Neural cell (in vitro differentiated cells): ENCODE results near the gene EML4.

Experiments used
- EP300 ChIP-seq: fragments of 450-650 bp; conservative IDR thresholded peaks from 2 replicates; pipeline ENCODE4 v1.6.1; 2014; ENCODE audit warnings: antibody characterized with exemption, mild to moderate bottlenecking, moderate library complexity; ENCODE audit not compliant: poor library complexity, severe bottlenecking
- EZH2 ChIP-seq: fragments of 200-600, 300-800 bp; shearing (Covaris generic), sonication (generic); IDR thresholded peaks from 2 replicates; pipeline ENCODE4 v1.6.1; 2014; ENCODE audit warnings: antibody characterized with exemption, low read length, borderline replicate concordance, mild to moderate bottlenecking; ENCODE audit not compliant: insufficient read depth, poor library complexity, severe bottlenecking
- MXI1 ChIP-seq: fragments of 450-650 bp; conservative IDR thresholded peaks from 2 replicates; pipeline ENCODE4 v1.6.1; 2014; ENCODE audit warnings: antibody characterized with exemption, mild to moderate bottlenecking; ENCODE audit not compliant: poor library complexity, severe bottlenecking
- POLR2AphosphoS5 ChIP-seq: IDR thresholded peaks from 2 replicates; pipeline ENCODE4 v1.6.1; 2012
- SMC3 ChIP-seq: fragments of 450-650 bp; conservative IDR thresholded peaks from 2 replicates; pipeline ENCODE4 v1.6.1; 2014; ENCODE audit warnings: antibody characterized with exemption, mild to moderate bottlenecking, moderate library complexity; ENCODE audit not compliant: poor library complexity
- TAF1 ChIP-seq: IDR thresholded peaks from 2 replicates; pipeline ENCODE4 v1.6.1; 2012; ENCODE audit warnings: low read depth
- TF ChIP-seq, protein P1 (sequence below): fragments of 450-650 bp; IDR thresholded peaks from 2 replicates; pipeline ENCODE4 v1.5.1; 2014; ENCODE audit warnings: antibody characterized with exemption, mild to moderate bottlenecking, moderate library complexity; ENCODE audit not compliant: poor library complexity, severe bottlenecking
- TF ChIP-seq, protein P2 (sequence below): IDR thresholded peaks from 2 replicates; pipeline ENCODE4 v1.6.1; 2012; ENCODE audit warnings: borderline replicate concordance

DNA sequence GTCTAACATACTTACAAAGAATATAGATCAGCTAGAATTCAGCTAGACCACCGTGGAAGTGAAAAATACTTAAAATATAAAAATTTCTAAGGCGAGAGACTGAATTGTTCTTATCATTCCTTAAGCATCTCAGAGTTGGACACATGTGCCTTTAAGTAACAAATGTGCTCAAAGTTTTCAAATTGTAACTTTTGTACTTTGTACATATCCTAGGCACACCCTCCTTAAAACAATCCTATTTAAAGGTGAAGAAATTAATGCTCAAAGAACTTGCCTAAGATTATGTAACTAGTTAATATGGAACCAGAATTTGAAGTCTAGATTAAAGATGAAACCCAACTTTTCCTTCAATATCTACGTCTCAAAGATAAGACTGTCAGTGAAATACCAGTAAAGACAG, 74.1 kb downstream of the EML4 start:
- TF ChIP-seq EP300: no peak
- TF ChIP-seq, protein P1, sequence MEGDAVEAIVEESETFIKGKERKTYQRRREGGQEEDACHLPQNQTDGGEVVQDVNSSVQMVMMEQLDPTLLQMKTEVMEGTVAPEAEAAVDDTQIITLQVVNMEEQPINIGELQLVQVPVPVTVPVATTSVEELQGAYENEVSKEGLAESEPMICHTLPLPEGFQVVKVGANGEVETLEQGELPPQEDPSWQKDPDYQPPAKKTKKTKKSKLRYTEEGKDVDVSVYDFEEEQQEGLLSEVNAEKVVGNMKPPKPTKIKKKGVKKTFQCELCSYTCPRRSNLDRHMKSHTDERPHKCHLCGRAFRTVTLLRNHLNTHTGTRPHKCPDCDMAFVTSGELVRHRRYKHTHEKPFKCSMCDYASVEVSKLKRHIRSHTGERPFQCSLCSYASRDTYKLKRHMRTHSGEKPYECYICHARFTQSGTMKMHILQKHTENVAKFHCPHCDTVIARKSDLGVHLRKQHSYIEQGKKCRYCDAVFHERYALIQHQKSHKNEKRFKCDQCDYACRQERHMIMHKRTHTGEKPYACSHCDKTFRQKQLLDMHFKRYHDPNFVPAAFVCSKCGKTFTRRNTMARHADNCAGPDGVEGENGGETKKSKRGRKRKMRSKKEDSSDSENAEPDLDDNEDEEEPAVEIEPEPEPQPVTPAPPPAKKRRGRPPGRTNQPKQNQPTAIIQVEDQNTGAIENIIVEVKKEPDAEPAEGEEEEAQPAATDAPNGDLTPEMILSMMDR: no peak
- TF ChIP-seq MXI1: no peak
- TF ChIP-seq, protein P2, sequence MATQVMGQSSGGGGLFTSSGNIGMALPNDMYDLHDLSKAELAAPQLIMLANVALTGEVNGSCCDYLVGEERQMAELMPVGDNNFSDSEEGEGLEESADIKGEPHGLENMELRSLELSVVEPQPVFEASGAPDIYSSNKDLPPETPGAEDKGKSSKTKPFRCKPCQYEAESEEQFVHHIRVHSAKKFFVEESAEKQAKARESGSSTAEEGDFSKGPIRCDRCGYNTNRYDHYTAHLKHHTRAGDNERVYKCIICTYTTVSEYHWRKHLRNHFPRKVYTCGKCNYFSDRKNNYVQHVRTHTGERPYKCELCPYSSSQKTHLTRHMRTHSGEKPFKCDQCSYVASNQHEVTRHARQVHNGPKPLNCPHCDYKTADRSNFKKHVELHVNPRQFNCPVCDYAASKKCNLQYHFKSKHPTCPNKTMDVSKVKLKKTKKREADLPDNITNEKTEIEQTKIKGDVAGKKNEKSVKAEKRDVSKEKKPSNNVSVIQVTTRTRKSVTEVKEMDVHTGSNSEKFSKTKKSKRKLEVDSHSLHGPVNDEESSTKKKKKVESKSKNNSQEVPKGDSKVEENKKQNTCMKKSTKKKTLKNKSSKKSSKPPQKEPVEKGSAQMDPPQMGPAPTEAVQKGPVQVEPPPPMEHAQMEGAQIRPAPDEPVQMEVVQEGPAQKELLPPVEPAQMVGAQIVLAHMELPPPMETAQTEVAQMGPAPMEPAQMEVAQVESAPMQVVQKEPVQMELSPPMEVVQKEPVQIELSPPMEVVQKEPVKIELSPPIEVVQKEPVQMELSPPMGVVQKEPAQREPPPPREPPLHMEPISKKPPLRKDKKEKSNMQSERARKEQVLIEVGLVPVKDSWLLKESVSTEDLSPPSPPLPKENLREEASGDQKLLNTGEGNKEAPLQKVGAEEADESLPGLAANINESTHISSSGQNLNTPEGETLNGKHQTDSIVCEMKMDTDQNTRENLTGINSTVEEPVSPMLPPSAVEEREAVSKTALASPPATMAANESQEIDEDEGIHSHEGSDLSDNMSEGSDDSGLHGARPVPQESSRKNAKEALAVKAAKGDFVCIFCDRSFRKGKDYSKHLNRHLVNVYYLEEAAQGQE: no peak
- TF ChIP-seq POLR2AphosphoS5: no peak
- no peak for TF ChIP-seq EZH2
- TF ChIP-seq SMC3: no peak
- no peak for TF ChIP-seq TAF1
